Karpas-422 (cell line): ENCODE data around the gene FHL5. TPM values are rescaled to one million over a fixed set of nuclear protein-coding genes. Genes with fewer than 3 reads are reported as not detected.

Experiments
- DNase-seq: peaks from one replicate; pipeline ENCODE4 v3.0.0-alpha.2; 2015
- H2AFZ ChIP-seq: fragments of 200-600 bp; sonication (generic); 2 replicates; pipeline ENCODE4 v1.6.1; 2014; ENCODE audit warnings: antibody characterized with exemption, low read length, mixed read lengths
- H3K27ac ChIP-seq: fragments of 200-600 bp; sonication (generic); 2 replicates; pipeline ENCODE4 v1.5.1; 2014; ENCODE audit warnings: mild to moderate bottlenecking, low read length, moderate library complexity
- H3K27me3 ChIP-seq: fragments of 200-600 bp; sonication (generic); 2 replicates; pipeline ENCODE4 v1.6.1; 2014; ENCODE audit warnings: low read length, mixed read lengths
- H3K36me3 ChIP-seq: fragments of 200-600 bp; sonication (generic); 2 replicates; pipeline ENCODE4 v1.6.1; 2014; ENCODE audit warnings: low read length, mixed read lengths; ENCODE audit not compliant: insufficient read depth
- H3K4me1 ChIP-seq: fragments of 200-600 bp; sonication (generic); 2 replicates; pipeline ENCODE4 v1.6.1; 2014; ENCODE audit warnings: mild to moderate bottlenecking, low read length, mixed read lengths
- H3K4me2 ChIP-seq: fragments of 200-600 bp; sonication (generic); 2 replicates; pipeline ENCODE4 v1.6.1; 2014; ENCODE audit warnings: low read length, low read depth, mild to moderate bottlenecking; ENCODE audit not compliant: poor library complexity, severe bottlenecking
- H3K4me3 ChIP-seq: fragments of 200-600 bp; sonication (generic); 2 replicates; pipeline ENCODE4 v1.5.1; 2014; ENCODE audit warnings: mild to moderate bottlenecking, antibody characterized with exemption, low read length, mixed read lengths
- H3K79me2 ChIP-seq: fragments of 200-600 bp; sonication (generic); 2 replicates; pipeline ENCODE4 v1.6.1; 2014; ENCODE audit warnings: mild to moderate bottlenecking, low read length, mixed read lengths
- H3K9ac ChIP-seq: fragments of 200-600 bp; sonication (generic); 2 replicates; pipeline ENCODE4 v1.6.0; 2014; ENCODE audit warnings: low read length
- H3K9me2 ChIP-seq: fragments of 200-600 bp; sonication (generic), shearing (Covaris generic); replicated peaks from 2 replicates; pipeline ENCODE4 v1.6.0; 2014; ENCODE audit warnings: mild to moderate bottlenecking, low read length, moderate library complexity; ENCODE audit not compliant: insufficient read depth
- H3K9me3 ChIP-seq: fragments of 300-700, 200-600 bp; sonication (generic); 2 replicates; pipeline ENCODE4 v1.6.1; 2014; ENCODE audit warnings: low read length, mixed read lengths
- H4K20me1 ChIP-seq: fragments of 200-600 bp; sonication (generic); 2 replicates; pipeline ENCODE4 v1.6.1; 2014; ENCODE audit warnings: mild to moderate bottlenecking, antibody characterized with exemption, low read length, low read depth; ENCODE audit not compliant: insufficient read depth
- total RNA-seq: library from RNA; depleted of rRNA; stranded (reverse); fragments of >200 nt; shearing (Covaris generic); gene quantifications from 2 replicates; pipeline ENCODE4 v1.2.3, GENCODE V29; 2014; ENCODE audit warnings: low replicate concordance; rRNA removed

FHL5 gene, protein sequence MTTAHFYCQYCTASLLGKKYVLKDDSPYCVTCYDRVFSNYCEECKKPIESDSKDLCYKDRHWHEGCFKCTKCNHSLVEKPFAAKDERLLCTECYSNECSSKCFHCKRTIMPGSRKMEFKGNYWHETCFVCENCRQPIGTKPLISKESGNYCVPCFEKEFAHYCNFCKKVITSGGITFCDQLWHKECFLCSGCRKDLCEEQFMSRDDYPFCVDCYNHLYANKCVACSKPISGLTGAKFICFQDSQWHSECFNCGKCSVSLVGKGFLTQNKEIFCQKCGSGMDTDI
- total RNA-seq: not detected in 2 replicates

DNA sequence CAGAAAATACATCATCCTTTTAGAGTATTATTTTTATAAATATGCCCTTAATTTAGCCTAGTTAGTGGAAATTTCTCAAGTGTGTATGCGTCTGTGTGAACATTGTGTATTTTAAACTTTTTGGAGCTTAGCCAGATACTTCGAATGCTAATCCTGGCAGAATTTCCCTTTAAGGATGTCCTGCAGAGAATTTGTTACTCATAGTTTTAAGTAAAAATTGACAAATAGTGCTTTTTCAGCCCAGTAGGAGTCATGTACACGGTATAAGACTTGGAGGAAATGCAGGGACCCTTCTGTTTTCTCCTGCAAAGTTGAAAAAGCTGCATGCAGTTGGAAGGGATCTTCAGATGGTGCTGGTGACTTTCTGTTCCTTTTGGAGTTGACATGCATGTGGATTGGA is at the start of gene FHL5:
Gene FHL5 (plus strand): TSS at position 243 of the 400 bp plus-strand sequence. CDS start 40,486 bp downstream, outside the sequence.
- no peaks in the 10 kb centered on the region for H3K79me2 ChIP-seq
- peak within 1 kb of the TSS; percentile 20; the same call in 1 of the 2 replicates for H3K4me3 ChIP-seq
- H2AFZ ChIP-seq: 0 out of 2 replicates have a peak within 1 kb of the TSS, but pooled peaks have one; percentile 51
- peak within 1 kb of the TSS; percentile 54 for H3K4me2 ChIP-seq
- 0 out of 2 replicates have a peak, but pooled peaks cover 2% of the 10 kb centered on the region for H3K9me2 ChIP-seq
- peak within 1 kb of the TSS; percentile 57 for H3K27ac ChIP-seq
- H3K4me1 ChIP-seq: peaks cover 24% of the 10 kb centered on the region
- no peaks in the 10 kb centered on the region for H3K36me3 ChIP-seq
- 0 out of 2 replicates have a peak, but pooled peaks cover 3% of the 10 kb centered on the region for H3K27me3 ChIP-seq
- no peaks in the 10 kb centered on the region for H4K20me1 ChIP-seq
- no peak for DNase-seq
- H3K9me3 ChIP-seq: no peaks in the 10 kb centered on the region
- no peak within 1 kb of the TSS for H3K9ac ChIP-seq

DNA sequence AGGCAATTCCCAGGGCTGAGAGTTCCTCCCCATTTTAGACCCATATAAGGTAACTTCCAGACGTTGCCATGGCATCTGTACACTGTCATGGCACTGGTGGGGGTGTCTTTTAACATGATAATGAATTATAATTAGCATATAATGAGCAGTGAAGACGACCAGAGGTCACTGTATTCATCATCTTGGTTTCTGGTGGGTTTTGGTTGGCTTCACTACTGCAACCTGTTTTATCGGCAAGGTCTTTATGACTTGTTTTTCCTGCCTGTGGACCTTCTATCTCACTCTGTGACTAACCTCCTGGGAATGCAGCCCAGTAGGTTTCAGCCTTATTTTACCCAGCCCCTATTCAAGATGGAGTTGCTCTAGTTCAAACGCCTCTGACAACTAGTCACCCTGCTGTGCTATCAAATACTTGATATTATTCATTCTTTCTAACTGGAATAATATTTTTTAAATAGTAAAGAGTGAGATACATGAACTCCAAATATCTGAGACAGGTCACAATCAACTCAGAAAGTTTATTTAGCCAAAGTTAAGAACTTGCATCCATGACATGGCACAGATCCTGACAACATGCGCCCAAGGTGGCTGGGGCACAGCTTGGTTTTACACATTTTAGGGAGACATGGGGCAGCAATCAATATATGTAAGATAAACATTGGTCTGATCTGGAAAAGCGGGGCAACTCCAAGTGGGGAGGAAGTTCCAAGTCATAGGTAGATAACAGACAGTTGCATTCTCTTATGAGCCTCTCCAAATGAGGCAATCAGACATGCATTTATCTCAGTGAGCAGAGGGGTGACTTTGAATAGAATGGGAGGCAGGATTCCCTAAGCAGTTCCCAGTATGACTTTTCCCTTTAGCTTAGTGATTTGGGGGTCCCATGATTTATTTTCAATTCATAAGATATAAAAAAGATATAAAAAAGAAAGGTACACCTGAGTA is 42.5 kb upstream of the FHL5 start:
- no peaks in the 10 kb centered on the region for H4K20me1 ChIP-seq
- no peak for DNase-seq
- H2AFZ ChIP-seq: no peak overlapping the region
- H3K9me2 ChIP-seq: no peaks in the 10 kb centered on the region
- H3K4me2 ChIP-seq: peak overlapping the region; percentile 92
- no peaks in the 10 kb centered on the region for H3K9me3 ChIP-seq
- H3K27ac ChIP-seq: no peak overlapping the region
- H3K9ac ChIP-seq: peak overlapping the region; percentile 96
- peak overlapping the region; percentile 99 for H3K4me3 ChIP-seq
- peaks cover 21% of the 10 kb centered on the region; the same call in 1 of the 2 replicates for H3K36me3 ChIP-seq
- no peaks in the 10 kb centered on the region for H3K27me3 ChIP-seq
- H3K79me2 ChIP-seq: peaks cover 36% of the 10 kb centered on the region
- peaks cover 25% of the 10 kb centered on the region for H3K4me1 ChIP-seq

DNA sequence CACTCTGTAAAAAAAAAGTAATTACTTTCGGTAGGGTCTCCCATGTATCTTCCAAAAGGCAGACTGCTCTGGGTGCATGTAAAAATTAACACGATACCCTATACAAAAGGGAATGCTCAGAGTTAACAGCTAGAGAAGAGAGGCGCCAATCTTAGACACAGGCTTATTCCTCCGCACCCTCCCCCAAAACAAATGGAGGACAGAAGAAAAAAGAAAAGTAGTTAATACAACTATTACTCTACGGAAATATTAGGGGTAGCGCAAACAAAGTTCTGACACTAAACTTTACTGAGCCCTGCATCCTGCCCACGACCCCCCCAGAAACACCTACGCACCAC is 41.7 kb upstream of the FHL5 start:
- H3K27ac ChIP-seq: no peak overlapping the region
- no peaks in the 10 kb centered on the region for H3K9me3 ChIP-seq
- peak overlapping the region; percentile 99 for H3K4me3 ChIP-seq
- no peaks in the 10 kb centered on the region for H3K9me2 ChIP-seq
- peak overlapping the region; percentile 96 for H3K9ac ChIP-seq
- peak overlapping the region; percentile 54 for H2AFZ ChIP-seq
- peaks cover 26% of the 10 kb centered on the region for H3K4me1 ChIP-seq
- peak overlapping the region; percentile 92 for H3K4me2 ChIP-seq
- peaks cover 36% of the 10 kb centered on the region for H3K79me2 ChIP-seq
- H3K27me3 ChIP-seq: no peaks in the 10 kb centered on the region
- H4K20me1 ChIP-seq: no peaks in the 10 kb centered on the region
- DNase-seq: no peak
- H3K36me3 ChIP-seq: peaks cover 27% of the 10 kb centered on the region; the same call in 1 of the 2 replicates

DNA sequence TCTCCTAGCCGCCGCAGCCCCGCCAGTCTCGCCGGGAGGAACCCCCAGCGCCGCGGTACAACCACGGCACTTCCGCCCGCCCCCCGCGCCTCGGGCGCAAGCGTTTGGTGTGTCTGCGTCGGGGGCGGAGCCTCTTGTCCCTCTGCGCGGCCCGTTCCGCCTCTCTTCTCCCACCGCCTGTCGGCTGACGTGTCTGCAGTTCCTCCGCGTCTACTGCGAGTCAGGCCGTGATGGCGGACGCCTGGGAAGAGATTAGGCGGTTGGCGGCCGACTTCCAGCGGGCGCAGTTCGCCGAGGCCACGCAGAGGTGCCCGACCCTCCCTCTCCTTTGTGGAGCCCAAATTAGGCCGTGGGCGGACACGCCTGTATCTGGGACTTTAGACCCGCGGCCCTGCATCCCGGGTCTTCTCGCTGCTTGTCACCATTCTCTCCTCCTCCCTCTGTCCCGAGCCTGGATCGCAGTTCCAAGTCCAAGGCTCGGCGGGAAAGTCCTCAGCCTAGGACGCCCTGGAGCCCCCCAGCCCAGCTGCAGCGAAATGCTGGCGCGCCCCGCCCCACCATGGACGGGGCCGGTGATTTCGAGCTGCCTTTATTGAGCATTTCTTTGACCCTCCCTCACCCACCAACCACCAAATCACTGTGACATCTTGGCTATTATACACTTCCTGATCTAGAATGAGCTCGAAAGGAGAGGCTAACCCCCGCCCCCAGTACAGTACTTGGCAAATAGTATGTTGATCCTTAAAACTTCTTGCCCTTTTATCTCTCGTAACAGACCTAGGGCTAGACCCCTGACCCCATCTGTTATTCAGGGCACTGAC is 41.1 kb upstream of the FHL5 start, which contains the start of gene UFL1:
Gene UFL1 (plus strand): TSS at position 163 of the 821 bp plus-strand sequence. CDS start 68 bp downstream, at position 231.
- Histone ChIP-seq H3K4me3 (peak within 1 kb of the TSS; percentile 99), H3K27ac (peak within 1 kb of the TSS; percentile 82), H3K79me2 (peaks cover 36% of the 10 kb centered on the region), H3K4me2 (peak within 1 kb of the TSS; percentile 92), H3K9ac (peak within 1 kb of the TSS; percentile 96), H3K27me3 (no peaks in the 10 kb centered on the region), H3K9me3 (no peaks in the 10 kb centered on the region), H3K9me2 (no peaks in the 10 kb centered on the region), H4K20me1 (no peaks in the 10 kb centered on the region), H3K4me1 (peaks cover 32% of the 10 kb centered on the region), H2AFZ (peak within 1 kb of the TSS; percentile 88), H3K36me3 (peaks cover 32% of the 10 kb centered on the region; the same call in 1 of the 2 replicates)
- DNase-seq: peak; percentile 97

DNA sequence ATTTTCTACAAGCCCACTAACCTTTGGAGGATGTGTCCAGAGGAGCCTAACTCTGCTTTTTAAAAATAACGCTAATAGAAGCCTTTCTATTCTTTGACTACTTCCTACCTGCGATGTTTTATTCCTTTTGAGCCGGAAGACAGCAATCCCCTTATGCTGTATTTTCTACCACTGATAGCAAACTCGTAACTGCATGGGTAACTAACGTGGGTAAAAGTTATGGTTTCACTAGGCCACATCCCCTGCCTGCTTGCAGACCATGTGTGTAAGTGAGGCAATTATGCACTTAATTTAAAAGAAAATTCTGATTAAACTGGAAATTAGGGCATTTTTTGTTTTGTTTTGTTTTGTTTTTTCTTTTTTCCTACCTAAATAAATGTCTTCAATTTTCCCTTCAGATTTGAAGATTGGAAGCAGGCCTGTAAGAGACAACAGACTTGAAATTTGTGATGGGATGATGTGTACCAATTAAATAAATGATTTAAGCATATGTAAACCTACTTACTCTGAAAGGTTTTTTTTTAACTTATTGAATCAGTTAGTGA is 40.4 kb upstream of the FHL5 start:
- H3K36me3 ChIP-seq: peaks cover 37% of the 10 kb centered on the region; the same call in 1 of the 2 replicates
- peak; percentile 66 for DNase-seq

DNA sequence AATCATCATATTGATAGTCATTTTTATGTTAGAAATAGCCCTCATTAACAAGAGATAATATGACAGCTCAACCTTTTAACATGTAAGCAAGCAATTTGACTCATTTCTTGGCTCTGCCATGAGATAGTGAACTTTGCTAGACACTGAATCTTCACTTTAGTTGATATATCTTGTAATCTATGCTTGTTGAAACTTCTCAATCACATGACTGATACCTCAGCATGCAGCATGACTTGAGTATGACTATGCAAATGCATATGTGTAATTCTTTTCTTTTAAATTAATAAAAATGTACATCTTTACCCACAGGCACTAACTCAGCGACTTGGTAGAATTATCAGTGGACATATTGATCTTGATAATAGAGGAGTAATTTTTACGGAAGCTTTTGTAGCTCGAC is 34.7 kb upstream of the FHL5 start:
- Histone ChIP-seq H3K27ac (no peak overlapping the region), H2AFZ (no peak overlapping the region), H3K4me3 (no peak overlapping the region), H3K9ac (no peak overlapping the region), H3K79me2 (peaks cover 22% of the 10 kb centered on the region), H3K36me3 (peaks cover 84% of the 10 kb centered on the region; the same call in 1 of the 2 replicates), H3K9me2 (no peaks in the 10 kb centered on the region), H3K9me3 (no peaks in the 10 kb centered on the region), H3K27me3 (no peaks in the 10 kb centered on the region), H3K4me2 (no peak overlapping the region), H4K20me1 (no peaks in the 10 kb centered on the region), H3K4me1 (peaks cover 51% of the 10 kb centered on the region)
- DNase-seq: no peak

More for the DNA sequence above, 40.4 kb upstream of the FHL5 start:
- no peaks in the 10 kb centered on the region for H4K20me1 ChIP-seq
- H3K9ac ChIP-seq: peak overlapping the region; percentile 96
- H3K4me2 ChIP-seq: peak overlapping the region; percentile 79
- peaks cover 36% of the 10 kb centered on the region for H3K79me2 ChIP-seq
- peak overlapping the region; percentile 82 for H3K27ac ChIP-seq
- H3K9me2 ChIP-seq: no peaks in the 10 kb centered on the region
- 0 out of 2 replicates have a peak overlapping the region, but pooled peaks have one; percentile 12 for H2AFZ ChIP-seq
- H3K4me3 ChIP-seq: peak overlapping the region; percentile 99
- no peaks in the 10 kb centered on the region for H3K9me3 ChIP-seq
- peaks cover 35% of the 10 kb centered on the region for H3K4me1 ChIP-seq
- H3K27me3 ChIP-seq: no peaks in the 10 kb centered on the region

DNA sequence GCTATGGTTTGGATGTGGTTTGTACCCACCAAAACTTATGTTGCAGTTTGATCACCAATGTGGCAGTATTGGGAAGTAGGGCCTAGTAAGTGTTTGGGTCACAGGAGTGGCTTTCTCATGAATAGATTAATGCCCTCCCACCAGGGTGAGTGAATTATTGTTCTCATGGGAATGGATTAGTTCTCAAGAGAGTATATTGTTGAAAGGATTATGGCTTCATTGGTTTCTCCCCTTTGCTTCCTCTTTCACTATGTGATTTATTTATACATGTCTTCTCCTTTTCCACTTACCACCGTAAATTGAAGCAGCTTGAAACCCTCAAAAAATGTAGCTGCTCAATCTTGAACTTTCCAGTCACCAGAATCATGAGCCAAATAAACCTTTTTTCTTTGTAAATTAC is 30.5 kb upstream of the FHL5 start:
- no peak overlapping the region for H2AFZ ChIP-seq
- peaks cover 38% of the 10 kb centered on the region for H3K4me1 ChIP-seq
- H3K27me3 ChIP-seq: no peaks in the 10 kb centered on the region
- peaks cover 20% of the 10 kb centered on the region for H3K79me2 ChIP-seq
- H4K20me1 ChIP-seq: no peaks in the 10 kb centered on the region
- peak; percentile 94 for DNase-seq
- H3K36me3 ChIP-seq: peaks cover 67% of the 10 kb centered on the region; the same call in 1 of the 2 replicates
- H3K27ac ChIP-seq: peak overlapping the region; percentile 82
- no peak overlapping the region for H3K9ac ChIP-seq
- H3K4me2 ChIP-seq: peak overlapping the region; percentile 54
- H3K9me3 ChIP-seq: no peaks in the 10 kb centered on the region
- peak overlapping the region; percentile 27; the same call in 1 of the 2 replicates for H3K4me3 ChIP-seq
- no peaks in the 10 kb centered on the region for H3K9me2 ChIP-seq
